Upper lobe of left lung (tissue), 6 donors: ENCODE data around the gene ETS1. TPM values are rescaled to one million over a fixed set of nuclear protein-coding genes. Genes with fewer than 3 reads are reported as not detected.

Experiments used
- ATAC-seq, 2 donors: fragments of 200-7000 bp; cut with Tn5 transposase; one replicate each; pipeline ENCODE4 v1.9.1; 2022; ENCODE audit warnings: mild to moderate bottlenecking in 2 of 2, moderate library complexity in 2 of 2; ENCODE audit not compliant: low FRiP score in 2 of 2
- DNase-seq, 2 donors: peaks; one replicate each; pipeline ENCODE4 v3.0.0-alpha.2; 2019 to 2020
- H3K27ac ChIP-seq, 4 donors: fragments of 200-600 bp; sonication (generic); one replicate each; pipeline ENCODE4 v1.5.1; 2016 to 2019
- H3K27me3 ChIP-seq, 4 donors: fragments of 200-600 bp; sonication (generic); one replicate each; pipeline ENCODE4 v1.5.1; 2017 to 2019
- H3K36me3 ChIP-seq, 4 donors: fragments of 200-600 bp; sonication (generic); one replicate each; pipeline ENCODE4 v1.5.1; 2016 to 2019
- H3K4me1 ChIP-seq, 4 donors: fragments of 200-600 bp; sonication (generic); one replicate each; pipeline ENCODE4 v1.5.1; 2018 to 2019
- H3K4me3 ChIP-seq, 4 donors: fragments of 200-600 bp; sonication (generic); one replicate each; pipeline ENCODE4 v1.5.1; 2017 to 2019; ENCODE audit warnings: mild to moderate bottlenecking in 2 of 4, moderate library complexity in 1 of 4
- H3K9me3 ChIP-seq, 4 donors: fragments of 200-600 bp; sonication (generic); one replicate each; pipeline ENCODE4 v1.5.1; 2018 to 2019
- CTCF ChIP-seq, 6 experiments: fragments of 450-650 bp in 4 of 6; fragments of 200-600 bp in 2 of 6; sonication (generic) in 2 of 6; IDR thresholded peaks; one replicate each; pipeline ENCODE4 v1.5.1; 2016 to 2019; ENCODE audit warnings: antibody characterized with exemption in 6 of 6
- EP300 ChIP-seq, 4 donors: sonication (generic); formaldehyde crosslinking; IDR thresholded peaks; one replicate each; pipeline ENCODE4 v1.5.1; 2017; ENCODE audit warnings: antibody characterized with exemption in 4 of 4, control low read depth in 2 of 4
- POLR2A ChIP-seq, 4 donors: fragments of 450-650 bp; IDR thresholded peaks; one replicate each; pipeline ENCODE4 v1.5.1; 2016 to 2017; ENCODE audit warnings: antibody characterized with exemption in 4 of 4, mild to moderate bottlenecking in 2 of 4
- POLR2AphosphoS5 ChIP-seq, 2 donors: sonication (generic); formaldehyde crosslinking; IDR thresholded peaks; one replicate each; pipeline ENCODE4 v1.5.1; 2017; ENCODE audit warnings: antibody characterized with exemption in 2 of 2
- WGBS, 2 donors: methylation state at CpG; one replicate each; pipeline ENCODE4 v1.1.5; 2017 to 2018; 5-methylcytosine and 5-hydroxymethylcytosine counted together
- total RNA-seq, 6 donors: library from RNA; depleted of rRNA in 4 of 6; stranded (reverse); fragments of >200 nt in 4 of 6; gene quantifications; one replicate each; pipeline versions ENCODE4 v1.1.0 to v1.2.1, GENCODE V29; 2016 to 2021
- donor health status: DM: no; HTN: no; CAD: no; lungs with moderate emphysema.
- donor health status: DM: no; HTN: yes; CAD: no; lungs with severe emphysema.

ETS1 gene
- total RNA-seq, 6 donors from 2014 or later, result 29.3 to 107 (median 79.0) TPM

DNA sequence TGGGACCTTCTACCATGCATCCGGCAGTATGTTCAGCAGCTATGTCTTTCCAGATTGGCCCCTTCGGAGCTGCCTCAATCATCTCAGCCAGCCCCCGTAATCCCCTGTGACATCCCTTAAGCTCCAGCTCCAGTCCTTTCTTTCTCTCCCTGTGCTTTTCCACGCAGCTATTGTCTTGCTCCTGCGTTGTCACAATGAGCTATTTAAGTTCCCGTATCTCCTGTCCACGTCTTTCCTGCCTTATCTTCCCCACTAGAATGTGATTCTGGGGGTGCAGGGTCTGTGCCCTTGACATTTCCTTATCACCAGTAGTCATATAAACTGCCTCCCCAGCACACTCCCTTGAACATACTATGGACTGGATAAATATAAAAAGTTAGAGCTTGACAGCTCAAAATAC, 5.1 kb upstream of the ETS1 start:
- ATAC-seq, result no peak
- H3K9me3 ChIP-seq, result no peaks in the 10 kb centered on the region
- DNase-seq, result no peak
- no peaks in the 10 kb centered on the region for H3K36me3 ChIP-seq
- no peak overlapping the region for H3K27ac ChIP-seq
- 68 to 78% methylated on average over 7 of the region's 7 CpGs for WGBS, 2 donors
- no peak overlapping the region for H3K4me3 ChIP-seq
- TF ChIP-seq CTCF (IDR thresholded peaks at IDR 0.05) (no peak), POLR2A (IDR thresholded peaks at IDR 0.05) (no peak), POLR2AphosphoS5 (IDR thresholded peaks at IDR 0.05) (no peak), EP300 (IDR thresholded peaks at IDR 0.05) (no peak)
- peaks cover 0 to 5% (median 0%) of the 10 kb centered on the region in 4 donors for H3K4me1 ChIP-seq
- no peaks in the 10 kb centered on the region for H3K27me3 ChIP-seq

DNA sequence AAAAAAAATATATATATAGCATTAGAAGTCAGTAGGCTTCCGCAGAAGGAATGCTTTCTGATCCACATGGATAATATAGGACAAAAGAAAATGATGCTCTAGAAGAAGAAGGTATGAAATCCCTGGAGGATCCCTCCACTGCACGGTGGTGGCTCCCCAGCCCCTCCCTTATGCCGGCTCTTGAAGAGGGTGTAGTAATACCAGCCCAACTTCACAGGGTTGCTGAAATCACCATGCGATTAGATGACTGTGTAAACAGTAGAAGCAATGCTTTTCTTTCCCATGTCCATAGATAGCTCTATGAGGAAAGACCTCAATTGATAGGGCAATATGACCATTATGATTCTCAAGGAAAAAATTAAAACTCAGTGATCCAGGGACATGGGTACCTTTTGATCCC, 3.2 kb upstream of the ETS1 start:
- no peak overlapping the region for H3K27ac ChIP-seq
- no peaks in the 10 kb centered on the region for H3K9me3 ChIP-seq
- TF ChIP-seq POLR2AphosphoS5 (IDR thresholded peaks at IDR 0.05) (no peak), POLR2A (IDR thresholded peaks at IDR 0.05) (no peak), EP300 (IDR thresholded peaks at IDR 0.05) (no peak), CTCF (IDR thresholded peaks at IDR 0.05) (no peak)
- no peak for DNase-seq
- no peak overlapping the region for H3K4me3 ChIP-seq
- 72 to 79% methylated on average over 4 of the region's 4 CpGs for whole genome bisulfite sequencing, 2 donors
- ATAC-seq, result no peak
- peaks cover 0 to 8% (median 3%) of the 10 kb centered on the region in 4 donors for H3K4me1 ChIP-seq
- no peaks in the 10 kb centered on the region for H3K27me3 ChIP-seq
- H3K36me3 ChIP-seq, result no peaks in the 10 kb centered on the region

DNA sequence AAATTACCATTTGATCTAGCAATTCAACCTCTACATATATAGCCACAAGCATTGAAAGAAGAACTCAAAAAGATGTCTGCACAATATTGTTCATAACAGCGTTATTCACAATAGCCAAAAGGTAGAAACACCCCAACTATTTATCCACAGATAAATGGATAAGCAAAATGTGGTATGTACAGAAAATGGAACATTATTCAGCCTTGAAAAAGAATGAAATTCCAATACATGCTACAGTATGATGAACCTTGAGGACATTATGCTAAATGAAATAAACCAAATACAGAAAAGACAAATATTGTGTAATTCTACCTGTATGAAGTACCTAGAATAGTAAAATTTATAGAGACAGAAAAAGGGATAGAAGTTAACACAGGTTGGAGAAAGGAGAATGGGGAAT, 2.6 kb upstream of the ETS1 start:
- peaks cover 0 to 8% (median 3%) of the 10 kb centered on the region in 4 donors for H3K4me1 ChIP-seq
- TF ChIP-seq CTCF (IDR thresholded peaks at IDR 0.05) (no peak), POLR2A (IDR thresholded peaks at IDR 0.05) (no peak), POLR2AphosphoS5 (IDR thresholded peaks at IDR 0.05) (no peak), EP300 (IDR thresholded peaks at IDR 0.05) (no peak)
- DNase-seq (no peak), ATAC-seq (no peak)
- H3K4me3 ChIP-seq, result no peak overlapping the region
- WGBS, 2 donors, result 94 to 100% methylated on average over 1 of the region's 1 CpG
- H3K27me3 ChIP-seq, result no peaks in the 10 kb centered on the region
- no peaks in the 10 kb centered on the region for H3K36me3 ChIP-seq
- H3K27ac ChIP-seq, result no peak overlapping the region
- no peaks in the 10 kb centered on the region for H3K9me3 ChIP-seq

GRCh38 chr11:128588093-128588492, 735 bp upstream of the ETS1 start:
- ATAC-seq, result no peak
- Histone ChIP-seq H3K9me3 (no peaks in the 10 kb centered on the region), H3K27ac (no peak overlapping the region), H3K4me1 (peaks cover 0 to 8% (median 3%) of the 10 kb centered on the region in 4 donors), H3K36me3 (no peaks in the 10 kb centered on the region), H3K27me3 (no peaks in the 10 kb centered on the region), H3K4me3 (no peak overlapping the region)
- 75 to 91% methylated on average over 1 of the region's 1 CpG for WGBS, 2 donors
- TF ChIP-seq EP300 (IDR thresholded peaks at IDR 0.05), result no peak
- no peak for TF ChIP-seq POLR2AphosphoS5 (IDR thresholded peaks at IDR 0.05)
- no peak for TF ChIP-seq POLR2A (IDR thresholded peaks at IDR 0.05)
- TF ChIP-seq CTCF (IDR thresholded peaks at IDR 0.05), result no peak
- DNase-seq, result no peak

DNA sequence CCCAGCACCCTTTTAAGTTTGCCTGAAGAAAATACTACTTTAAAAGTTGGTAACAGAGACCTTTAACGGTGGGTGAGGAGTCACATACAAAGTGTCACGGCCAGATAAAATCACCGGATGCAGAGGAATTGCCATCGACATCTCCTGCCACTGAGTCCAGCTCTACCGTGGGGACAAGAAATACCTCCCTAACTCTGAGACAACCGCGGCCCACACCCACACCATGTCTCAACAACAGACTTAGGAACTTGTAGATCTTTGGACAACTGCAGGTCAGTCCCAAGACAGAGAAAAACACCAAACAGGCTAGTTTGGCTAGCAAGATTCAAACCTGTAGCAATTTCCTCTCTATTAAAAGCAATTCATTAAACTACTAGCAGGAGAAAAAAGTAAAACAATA, 669 bp downstream of the ETS1 start:
- WGBS, 2 donors, result 57 to 75% methylated on average over 7 of the region's 7 CpGs
- H3K27ac ChIP-seq, result peak overlapping the region in 1 of 4 donors; percentile 73
- no peaks in the 10 kb centered on the region for H3K27me3 ChIP-seq
- H3K36me3 ChIP-seq, result no peaks in the 10 kb centered on the region
- TF ChIP-seq POLR2A (IDR thresholded peaks at IDR 0.05), result no peak
- no peak for TF ChIP-seq CTCF (IDR thresholded peaks at IDR 0.05)
- no peak for TF ChIP-seq POLR2AphosphoS5 (IDR thresholded peaks at IDR 0.05)
- no peak for TF ChIP-seq EP300 (IDR thresholded peaks at IDR 0.05)
- DNase-seq, result no peak
- no peak for ATAC-seq
- H3K4me1 ChIP-seq, result peaks cover 0 to 8% (median 4%) of the 10 kb centered on the region in 4 donors
- H3K4me3 ChIP-seq, result no peak overlapping the region
- H3K9me3 ChIP-seq, result no peaks in the 10 kb centered on the region
